Measurements from ENCODE around the gene CTDNEP1. TPM values are rescaled to one million over a fixed set of nuclear protein-coding genes. Genes with fewer than 3 reads are reported as not detected.

CTDNEP1 gene
- total RNA-seq, 2 experiments from 2014 or later, result 147 to 152 TPM

- no peaks in the 10 kb centered on the region for H3K36me3 Mint-ChIP-seq (ENCODE audit: low read depth)
- DNase-seq, result no peak
- H3K4me1 Mint-ChIP-seq (ENCODE audit: low read depth), result peaks cover 3% of the 10 kb centered on the region
- H3K27me3 Mint-ChIP-seq (ENCODE audit: low read depth), result peaks cover 9% of the 10 kb centered on the region
- CTCF ChIA-PET, result interaction anchor here (1.2 kb wide), 1 partner anchor 8 kb away, joined by 3 read pairs; no protein-coding TSS in a partner anchor
- H3K4me3 Mint-ChIP-seq, result no peak overlapping the region
- intact Hi-C loops (cut with micrococcal nuclease), result no loop called here
- H3K27ac Mint-ChIP-seq, result no peak overlapping the region
- H3K9me3 Mint-ChIP-seq, result no peaks in the 10 kb centered on the region
Observed at GRCh38 chr17:7289256-7290032, 37.9 kb upstream of the CTDNEP1 start.

- no peak for DNase-seq
- Mint-ChIP-seq H3K4me3 (no peak overlapping the region), H3K36me3 (ENCODE audit: low read depth) (no peaks in the 10 kb centered on the region), H3K27ac (no peak overlapping the region), H3K4me1 (ENCODE audit: low read depth) (peaks cover 19% of the 10 kb centered on the region), H3K27me3 (ENCODE audit: low read depth) (peaks cover 17% of the 10 kb centered on the region), H3K9me3 (no peaks in the 10 kb centered on the region)
- intact Hi-C loops (cut with micrococcal nuclease), result no loop called here
- CTCF ChIA-PET, result interaction anchor here (1.1 to 2.9 kb wide), 3 partner anchors 11 to 70 kb away, joined by 3 to 9 read pairs (median 4); no protein-coding TSS in a partner anchor
Observed at GRCh38 chr17:7285679-7286078, 34.1 kb upstream of the CTDNEP1 start.

DNA sequence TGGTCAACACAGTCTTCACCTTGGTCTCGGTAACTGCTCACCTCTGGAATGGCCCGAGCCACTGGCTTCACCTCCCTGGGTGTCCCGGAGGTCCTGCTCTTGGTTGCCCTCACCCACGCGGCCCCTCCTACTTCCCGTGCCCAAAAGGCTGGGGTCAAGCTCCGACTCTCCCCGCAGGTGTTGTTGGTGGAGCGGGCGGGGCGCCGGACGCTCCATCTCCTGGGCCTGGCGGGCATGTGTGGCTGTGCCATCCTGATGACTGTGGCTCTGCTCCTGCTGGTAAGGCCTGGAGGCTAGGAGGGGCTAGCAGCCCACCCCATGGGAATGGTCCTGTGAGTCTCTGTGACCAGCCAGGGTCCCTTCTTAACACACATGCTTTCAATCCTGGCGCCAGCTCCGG, 33.4 kb upstream of the CTDNEP1 start:
- Mint-ChIP-seq H3K27me3 (ENCODE audit: low read depth) (peaks cover 17% of the 10 kb centered on the region), H3K4me3 (no peak overlapping the region), H3K27ac (no peak overlapping the region), H3K4me1 (ENCODE audit: low read depth) (peaks cover 20% of the 10 kb centered on the region), H3K9me3 (no peaks in the 10 kb centered on the region), H3K36me3 (ENCODE audit: low read depth) (no peaks in the 10 kb centered on the region)
- intact Hi-C loops (cut with micrococcal nuclease), result loop anchor here (5.0 kb wide), 1 partner anchor 238 kb away; no protein-coding TSS in a partner anchor
- DNase-seq, result no peak
- CTCF ChIA-PET, result interaction anchor here (1.0 to 2.9 kb wide), 4 partner anchors 8 to 13 kb away, joined by 3 to 9 read pairs (median 4); no protein-coding TSS in a partner anchor

DNA sequence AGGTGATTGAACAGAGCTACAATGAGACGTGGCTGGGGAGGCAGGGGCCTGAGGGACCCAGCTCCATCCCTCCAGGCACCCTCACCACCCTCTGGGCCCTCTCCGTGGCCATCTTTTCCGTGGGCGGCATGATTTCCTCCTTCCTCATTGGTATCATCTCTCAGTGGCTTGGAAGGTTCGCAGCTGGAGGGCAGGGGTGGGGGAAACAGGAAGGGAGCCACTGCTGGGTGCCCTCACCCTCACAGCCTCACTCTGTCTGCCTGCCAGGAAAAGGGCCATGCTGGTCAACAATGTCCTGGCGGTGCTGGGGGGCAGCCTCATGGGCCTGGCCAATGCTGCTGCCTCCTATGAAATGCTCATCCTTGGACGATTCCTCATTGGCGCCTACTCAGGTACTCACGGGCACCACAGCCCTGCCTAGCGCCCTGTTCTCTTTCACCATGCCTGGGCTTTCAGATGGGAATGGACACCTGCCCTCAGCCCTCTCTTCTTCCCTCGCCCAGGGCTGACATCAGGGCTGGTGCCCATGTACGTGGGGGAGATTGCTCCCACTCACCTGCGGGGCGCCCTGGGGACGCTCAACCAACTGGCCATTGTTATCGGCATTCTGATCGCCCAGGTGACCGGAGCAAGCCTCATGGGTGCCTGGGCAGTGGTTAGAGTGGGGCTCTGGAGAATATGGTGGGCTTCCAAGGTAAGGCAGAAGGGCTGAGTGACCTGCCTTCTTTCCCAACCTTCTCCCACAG, 32.1 kb upstream of the CTDNEP1 start:
- DNase-seq, result no peak
- Mint-ChIP-seq H3K4me1 (ENCODE audit: low read depth) (peaks cover 20% of the 10 kb centered on the region), H3K36me3 (ENCODE audit: low read depth) (no peaks in the 10 kb centered on the region), H3K9me3 (no peaks in the 10 kb centered on the region), H3K4me3 (no peak overlapping the region), H3K27ac (no peak overlapping the region), H3K27me3 (ENCODE audit: low read depth) (peaks cover 17% of the 10 kb centered on the region)
- CTCF ChIA-PET, result interaction anchor here (0.8 to 2.9 kb wide), 4 partner anchors 10 to 13 kb away, joined by 3 to 9 read pairs (median 4); no protein-coding TSS in a partner anchor
- intact Hi-C loops (cut with micrococcal nuclease), result loop anchor here (5.0 kb wide), 1 partner anchor 236 kb away; no protein-coding TSS in a partner anchor

DNA sequence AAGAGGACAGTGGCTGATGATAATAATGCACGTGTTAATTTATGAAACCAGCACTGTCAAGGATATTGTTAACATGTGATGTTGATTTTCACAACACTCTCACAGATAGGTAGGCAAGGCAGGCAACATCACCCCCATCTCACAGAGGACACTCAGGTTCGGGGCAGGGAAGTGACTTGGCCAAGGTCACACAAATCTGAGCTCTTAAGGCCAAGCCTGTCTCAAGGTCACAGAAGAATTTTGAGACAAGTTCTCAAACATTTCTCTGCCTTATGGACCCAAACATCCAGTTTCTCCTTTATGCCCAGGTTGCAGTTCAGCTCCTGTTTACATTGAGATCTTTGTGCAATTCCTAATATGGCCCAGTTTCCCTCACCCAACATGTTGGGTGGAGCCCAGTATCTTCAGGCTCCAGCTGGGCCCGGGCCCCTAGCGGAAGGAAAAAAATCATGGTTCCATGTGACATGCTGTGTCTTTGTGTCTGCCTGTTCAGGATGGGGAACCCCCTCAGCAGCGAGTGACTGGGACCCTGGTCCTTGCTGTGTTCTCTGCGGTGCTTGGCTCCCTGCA, 31.3 kb upstream of the CTDNEP1 start:
- intact Hi-C loops (cut with micrococcal nuclease), result loop anchor here (5.0 kb wide), 1 partner anchor 236 kb away; no protein-coding TSS in a partner anchor
- CTCF ChIA-PET, result interaction anchor here (0.8 to 1.0 kb wide), 2 partner anchors 13 to 106 kb away, joined by 3 to 4 read pairs; no protein-coding TSS in a partner anchor
- Mint-ChIP-seq H3K4me3 (peak overlapping the region; percentile 32), H3K4me1 (ENCODE audit: low read depth) (peaks cover 20% of the 10 kb centered on the region), H3K27ac (no peak overlapping the region), H3K36me3 (ENCODE audit: low read depth) (no peaks in the 10 kb centered on the region), H3K27me3 (ENCODE audit: low read depth) (peaks cover 17% of the 10 kb centered on the region), H3K9me3 (no peaks in the 10 kb centered on the region)
- peak; percentile 16 for DNase-seq

DNA sequence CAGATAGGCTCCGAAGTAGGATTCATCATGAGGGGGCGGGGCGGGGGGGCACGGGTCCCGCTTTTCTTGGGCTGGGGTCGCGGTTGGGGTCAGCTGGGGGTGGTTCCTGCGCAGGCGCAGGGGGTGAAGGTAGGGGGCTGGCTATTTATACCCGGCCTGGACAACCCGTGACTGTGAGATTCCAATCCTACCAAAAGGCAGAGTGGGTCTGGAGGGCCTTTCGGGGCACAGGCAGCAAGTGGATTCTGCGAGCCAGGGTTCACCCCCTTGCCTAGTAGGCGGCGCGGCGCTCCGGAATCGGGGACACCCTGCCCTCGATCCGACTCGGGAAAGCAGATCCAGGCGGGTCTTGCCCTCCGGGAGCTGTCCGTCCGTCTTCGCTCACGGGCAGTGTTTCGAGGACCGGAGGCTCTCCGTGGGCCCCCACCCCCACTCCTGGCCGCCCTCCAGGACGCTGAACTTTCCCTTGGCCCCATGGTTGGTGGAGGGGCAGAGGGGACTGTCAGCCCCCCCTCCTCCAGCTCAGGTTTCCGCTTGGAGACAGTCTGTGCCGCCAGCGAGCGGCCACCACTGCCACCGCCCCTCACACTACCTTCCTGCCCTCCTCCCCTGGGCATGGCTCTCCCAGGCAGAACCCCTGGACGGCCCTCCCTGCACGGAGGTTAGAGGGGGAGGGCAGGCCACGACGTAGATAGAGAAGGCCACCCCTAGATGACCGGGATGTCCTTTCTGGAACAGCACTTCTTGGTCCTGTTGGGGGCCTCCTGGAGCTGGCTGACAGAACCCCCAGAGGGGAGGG, 30.6 kb upstream of the CTDNEP1 start:
- intact Hi-C loops (cut with micrococcal nuclease), result loop anchor here (1.0 to 5.0 kb wide), 3 partner anchors 30 to 405 kb away; partner anchors contain the start of genes ELP5 and TP53
- H3K4me3 Mint-ChIP-seq, result peak overlapping the region; percentile 74
- H3K36me3 Mint-ChIP-seq (ENCODE audit: low read depth), result no peaks in the 10 kb centered on the region
- H3K27me3 Mint-ChIP-seq (ENCODE audit: low read depth), result peaks cover 17% of the 10 kb centered on the region
- H3K4me1 Mint-ChIP-seq (ENCODE audit: low read depth), result peaks cover 20% of the 10 kb centered on the region
- no peak overlapping the region for H3K27ac Mint-ChIP-seq
- CTCF ChIA-PET, result interaction anchor here (1.0 to 2.5 kb wide), 2 partner anchors 15 to 107 kb away, joined by 3 to 45 read pairs; no protein-coding TSS in a partner anchor
- DNase-seq, result peak; percentile 16
- no peaks in the 10 kb centered on the region for H3K9me3 Mint-ChIP-seq

DNA sequence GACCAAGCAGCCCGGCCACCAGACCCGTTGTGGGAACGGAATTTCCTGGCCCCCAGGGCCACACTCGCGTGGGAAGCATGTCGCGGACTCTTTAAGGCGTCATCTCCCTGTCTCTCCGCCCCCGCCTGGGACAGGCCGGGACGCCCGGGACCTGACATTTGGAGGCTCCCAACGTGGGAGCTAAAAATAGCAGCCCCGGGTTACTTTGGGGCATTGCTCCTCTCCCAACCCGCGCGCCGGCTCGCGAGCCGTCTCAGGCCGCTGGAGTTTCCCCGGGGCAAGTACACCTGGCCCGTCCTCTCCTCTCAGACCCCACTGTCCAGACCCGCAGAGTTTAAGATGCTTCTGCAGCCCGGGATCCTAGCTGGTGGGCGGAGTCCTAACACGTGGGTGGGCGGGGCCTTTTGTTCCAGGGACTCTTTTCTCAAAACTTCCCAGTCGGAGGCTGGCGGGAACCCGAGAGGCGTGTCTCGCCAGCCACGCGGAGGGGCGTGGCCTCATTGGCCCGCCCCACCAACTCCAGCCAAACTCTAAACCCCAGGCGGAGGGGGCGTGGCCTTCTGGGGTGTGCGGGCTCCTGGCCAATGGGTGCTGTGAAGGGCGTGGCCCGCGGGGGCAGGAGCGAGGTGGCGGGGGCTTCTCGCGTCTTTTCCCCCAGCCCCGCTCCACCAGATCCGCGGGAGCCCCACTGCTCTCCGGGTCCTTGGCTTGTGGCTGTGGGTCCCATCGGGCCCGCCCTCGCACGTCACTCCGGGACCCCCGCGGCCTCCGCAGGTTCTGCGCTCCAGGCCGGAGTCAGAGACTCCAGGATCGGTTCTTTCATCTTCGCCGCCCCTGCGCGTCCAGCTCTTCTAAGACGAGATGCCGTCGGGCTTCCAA, 29.8 kb upstream of the CTDNEP1 start, which contains the start of gene SLC2A4:
TSS of gene SLC2A4 (plus strand) at position 645 of the 879 bp plus-strand sequence. CDS start at position 862, 217 bp downstream.
- peaks cover 17% of the 10 kb centered on the region for H3K27me3 Mint-ChIP-seq (ENCODE audit: low read depth)
- H3K9me3 Mint-ChIP-seq, result no peaks in the 10 kb centered on the region
- CTCF ChIA-PET, result interaction anchor here (0.6 to 2.5 kb wide), 11 partner anchors 10 to 271 kb away, joined by 3 to 45 read pairs (median 4); partner anchors contain the start of gene NEURL4
- intact Hi-C loops (cut with micrococcal nuclease), result loop anchor here (1.0 to 5.0 kb wide), 3 partner anchors 29 to 405 kb away; partner anchors contain the start of genes ELP5 and TP53
- DNase-seq, result peak; percentile 93
- H3K27ac Mint-ChIP-seq, result no peak within 1 kb of the TSS
- H3K4me3 Mint-ChIP-seq, result peak within 1 kb of the TSS; percentile 74
- H3K36me3 Mint-ChIP-seq (ENCODE audit: low read depth), result no peaks in the 10 kb centered on the region
- H3K4me1 Mint-ChIP-seq (ENCODE audit: low read depth), result peaks cover 20% of the 10 kb centered on the region

GRCh38 chr17:7280519-7281073, 29.1 kb upstream of the CTDNEP1 start:
- Mint-ChIP-seq H3K4me3 (peak overlapping the region; percentile 74), H3K9me3 (no peaks in the 10 kb centered on the region), H3K27me3 (ENCODE audit: low read depth) (peaks cover 17% of the 10 kb centered on the region), H3K4me1 (ENCODE audit: low read depth) (peaks cover 20% of the 10 kb centered on the region), H3K36me3 (ENCODE audit: low read depth) (no peaks in the 10 kb centered on the region), H3K27ac (no peak overlapping the region)
- CTCF ChIA-PET, result interaction anchor here (0.6 to 2.5 kb wide), 11 partner anchors 13 to 272 kb away, joined by 3 to 45 read pairs (median 4); partner anchors contain the start of gene NEURL4
- peak; percentile 91 for DNase-seq
- intact Hi-C loops (cut with micrococcal nuclease), result loop anchor here (1.0 to 5.0 kb wide), 9 partner anchors 16 to 406 kb away; partner anchors contain the start of genes ELP5, SENP3, TMEM102 and TP53

GRCh38 chr17:7279448-7279847, 27.9 kb upstream of the CTDNEP1 start:
- Mint-ChIP-seq H3K27me3 (ENCODE audit: low read depth) (peaks cover 17% of the 10 kb centered on the region), H3K4me3 (no peak overlapping the region), H3K4me1 (ENCODE audit: low read depth) (peaks cover 20% of the 10 kb centered on the region), H3K27ac (no peak overlapping the region), H3K36me3 (ENCODE audit: low read depth) (no peaks in the 10 kb centered on the region), H3K9me3 (no peaks in the 10 kb centered on the region)
- intact Hi-C loops (cut with micrococcal nuclease), result no loop called here
- CTCF ChIA-PET, result interaction anchor here (0.6 to 2.7 kb wide), 3 partner anchors 17 to 28 kb away, joined by 3 to 25 read pairs (median 3); partner anchors contain the start of gene CTDNEP1
- DNase-seq, result no peak

DNA sequence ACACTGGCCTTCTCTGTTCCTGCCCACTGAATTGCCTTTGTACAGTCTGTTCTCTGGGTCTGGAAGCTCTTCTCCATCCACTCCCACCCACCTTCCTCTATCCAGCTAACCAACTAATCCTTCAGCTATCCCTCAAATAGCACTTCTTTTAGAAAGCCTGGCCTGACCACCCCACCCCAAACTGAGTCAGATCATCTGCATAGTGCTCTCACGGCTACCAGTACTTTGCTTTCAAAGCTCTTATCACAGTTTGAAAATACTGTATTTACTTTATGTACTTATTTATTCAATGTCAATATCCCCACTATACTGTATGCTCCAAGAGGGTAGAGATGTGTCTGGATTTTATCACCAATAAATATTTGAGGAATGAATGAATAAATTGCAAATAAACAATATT, 15.2 kb upstream of the CTDNEP1 start:
- Mint-ChIP-seq H3K4me3 (no peak overlapping the region), H3K27ac (no peak overlapping the region), H3K9me3 (no peaks in the 10 kb centered on the region), H3K36me3 (ENCODE audit: low read depth) (no peaks in the 10 kb centered on the region), H3K27me3 (ENCODE audit: low read depth) (peaks cover 20% of the 10 kb centered on the region), H3K4me1 (ENCODE audit: low read depth) (peaks cover 19% of the 10 kb centered on the region)
- no peak for DNase-seq
- CTCF ChIA-PET, result interaction anchor here (0.7 to 2.1 kb wide), 5 partner anchors 14 to 50 kb away, joined by 3 to 9 read pairs (median 3); partner anchors contain the start of gene SLC2A4
- intact Hi-C loops (cut with micrococcal nuclease), result no loop called here
